Renal cortex interstitium (tissue), 11 donors: ENCODE data around the gene HMGN3. TPM values are rescaled to one million over a fixed set of nuclear protein-coding genes. Genes with fewer than 3 reads are reported as not detected.

Experiments
- DNase-seq, 11 donors: peaks; one replicate each; pipeline ENCODE4 v3.0.0-alpha.2; 2013; ENCODE audit warnings: low read depth in 9 of 11, low spot score in 4 of 11; ENCODE audit errors: extremely low read depth in 1 of 11
- polyA plus RNA-seq, 3 donors: library from polyadenylated mRNA; unstranded; fragments of 120-200 nt; gene quantifications; one replicate each; pipeline ENCODE4 v1.2.1, GENCODE V29; 2013; ENCODE audit not compliant: insufficient read length in 3 of 3

HMGN3 gene
- polyA plus RNA-seq, 3 donors, result 273 to 383 (median 319) TPM

DNA sequence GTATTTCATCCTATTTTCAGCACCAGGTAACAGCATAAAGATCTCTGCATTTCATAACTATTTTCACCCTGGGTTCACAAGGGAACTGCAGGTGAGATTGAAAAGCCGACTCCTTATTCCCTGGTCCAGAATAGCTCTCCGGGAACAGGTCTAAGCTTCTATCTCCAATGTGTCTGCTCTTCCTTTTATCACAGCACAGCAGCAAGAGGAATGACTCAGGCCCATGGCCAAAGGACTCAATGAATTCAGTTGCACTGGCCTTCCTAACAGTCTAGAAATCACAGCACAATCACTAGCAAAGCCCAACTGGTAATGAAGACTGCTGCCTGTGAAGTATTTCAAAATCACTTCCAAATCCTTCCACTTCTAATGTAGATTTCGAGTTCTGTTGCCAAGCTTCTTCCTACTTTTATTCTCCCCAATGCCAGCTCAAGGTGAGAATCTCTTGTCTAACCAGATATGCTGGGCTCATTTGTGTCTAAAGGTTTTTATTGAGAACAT lies 30.7 kb downstream of the HMGN3 start:
- no peak for DNase-seq

DNA sequence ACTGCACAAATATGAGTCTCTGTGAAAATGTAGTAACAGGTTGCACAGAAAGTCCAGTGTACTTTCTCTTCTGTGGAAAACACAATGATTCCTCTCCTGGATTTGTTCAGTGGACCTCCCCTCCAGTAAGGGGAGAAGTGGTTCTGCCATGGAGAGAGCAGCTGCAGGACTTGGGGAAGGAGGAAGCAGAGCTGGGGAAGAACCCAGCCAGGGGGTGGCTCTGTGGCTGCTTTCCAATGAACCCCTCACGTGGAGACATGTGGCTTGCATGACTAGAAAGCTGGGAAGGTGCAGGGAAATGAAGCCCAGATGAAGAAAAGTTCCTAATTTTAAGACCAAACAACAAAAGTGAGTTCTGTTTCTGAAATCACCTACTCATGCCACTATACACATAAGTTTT lies 31.9 kb downstream of the HMGN3 start:
- DNase-seq, result no peak

DNA sequence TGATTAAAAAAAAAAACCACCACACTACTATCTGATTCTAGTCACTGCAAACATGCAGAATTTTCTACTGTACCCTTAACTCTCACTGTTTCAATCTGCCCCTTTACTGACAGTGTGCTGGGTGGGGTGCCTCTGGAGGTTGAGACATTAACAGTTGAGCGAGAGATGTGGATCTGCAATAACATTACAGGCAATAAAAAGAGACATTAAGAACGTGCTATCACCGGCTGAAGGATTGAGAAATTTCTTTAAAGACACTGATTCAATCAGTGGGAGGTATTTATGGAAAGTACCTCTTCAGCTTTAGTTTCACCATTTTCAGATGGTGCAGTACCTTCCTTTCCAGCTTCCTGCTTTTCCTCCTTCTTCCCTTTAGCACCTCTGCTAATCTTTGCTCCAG lies 32.5 kb downstream of the HMGN3 start:
- no peak for DNase-seq

DNA sequence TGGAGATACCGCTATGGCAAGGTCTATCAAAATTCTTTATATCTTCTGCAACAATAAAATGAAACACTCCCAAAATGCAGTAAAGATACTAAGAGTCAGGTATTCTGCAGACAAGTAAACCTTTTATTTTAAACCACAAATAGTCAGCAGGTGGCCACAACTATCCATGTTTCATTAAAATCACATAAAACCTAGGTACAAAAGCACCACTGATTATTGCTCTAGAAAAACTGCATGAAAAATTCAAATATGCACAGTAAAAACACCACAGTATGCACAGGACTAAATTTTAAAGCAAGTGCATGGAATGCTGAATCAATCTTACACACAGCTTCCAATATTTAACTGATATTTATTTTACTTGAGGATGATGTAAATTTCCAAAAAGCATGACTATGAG lies 33.3 kb downstream of the HMGN3 start:
- no peak for DNase-seq

DNA sequence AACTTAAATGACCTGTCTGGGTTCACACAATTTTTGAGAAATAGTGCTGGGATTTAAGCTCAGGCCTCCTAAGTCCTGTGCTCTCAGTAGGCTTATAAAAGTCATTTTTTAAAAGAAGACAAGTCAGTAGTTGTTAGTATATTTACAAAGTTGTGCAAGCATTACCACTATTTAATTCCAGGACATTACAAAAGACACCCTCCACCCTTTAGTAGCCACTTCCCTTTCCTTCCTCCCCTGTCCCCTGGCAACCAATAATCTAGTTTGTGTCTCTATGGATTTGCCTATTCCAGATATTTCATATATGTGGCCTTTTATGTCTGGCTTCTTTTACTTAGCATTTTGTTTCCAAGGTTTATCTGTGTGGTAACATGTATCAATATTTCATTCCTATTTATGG lies 37.6 kb downstream of the HMGN3 start:
- no peak for DNase-seq

DNA sequence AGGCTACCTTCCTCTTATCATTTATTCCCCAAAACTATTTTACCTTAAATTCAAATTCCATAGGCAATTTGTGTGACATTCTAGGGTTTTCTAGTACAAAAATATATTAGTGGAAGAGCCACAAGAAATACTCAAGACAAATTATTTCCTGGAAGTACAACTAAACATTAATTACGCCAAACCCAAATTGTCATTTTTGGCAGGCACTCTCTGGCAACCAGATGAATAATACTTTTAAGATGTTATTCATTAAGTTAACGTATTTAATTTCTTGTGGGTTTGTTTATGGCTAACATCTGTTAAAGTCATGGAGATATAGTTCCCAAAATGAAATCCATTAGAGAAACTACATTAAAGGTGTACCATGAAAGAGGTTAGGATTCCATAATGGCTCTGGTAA lies 40.5 kb downstream of the HMGN3 start:
- DNase-seq, result no peak

DNA sequence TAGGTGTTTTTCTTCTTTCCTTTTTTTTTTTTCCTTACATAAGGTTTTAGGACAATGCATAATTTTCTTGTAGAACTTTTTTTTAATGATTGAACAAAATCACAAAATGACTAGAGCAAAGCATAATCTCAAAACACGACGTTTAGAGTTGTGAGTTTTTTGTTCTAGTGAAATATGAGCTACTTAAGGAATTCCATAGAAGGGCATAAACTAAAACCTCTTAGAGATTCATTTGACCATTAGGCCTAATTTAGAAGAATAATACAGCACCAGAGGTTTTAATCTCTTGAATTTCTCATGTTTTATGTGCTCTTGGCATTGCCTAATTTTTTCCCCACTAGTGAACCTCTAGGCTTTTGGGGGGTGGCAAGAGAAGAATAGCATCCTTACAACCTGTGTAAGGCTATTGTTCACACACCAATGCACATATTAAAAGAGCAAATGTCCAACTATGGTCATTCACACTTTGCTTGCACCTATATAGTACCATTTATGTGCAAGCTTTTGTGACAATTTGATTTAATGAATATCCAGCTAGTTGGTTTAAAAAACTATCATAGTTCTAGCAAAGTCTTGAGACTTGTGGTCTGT lies 44.6 kb downstream of the HMGN3 start:
- no peak for DNase-seq

DNA sequence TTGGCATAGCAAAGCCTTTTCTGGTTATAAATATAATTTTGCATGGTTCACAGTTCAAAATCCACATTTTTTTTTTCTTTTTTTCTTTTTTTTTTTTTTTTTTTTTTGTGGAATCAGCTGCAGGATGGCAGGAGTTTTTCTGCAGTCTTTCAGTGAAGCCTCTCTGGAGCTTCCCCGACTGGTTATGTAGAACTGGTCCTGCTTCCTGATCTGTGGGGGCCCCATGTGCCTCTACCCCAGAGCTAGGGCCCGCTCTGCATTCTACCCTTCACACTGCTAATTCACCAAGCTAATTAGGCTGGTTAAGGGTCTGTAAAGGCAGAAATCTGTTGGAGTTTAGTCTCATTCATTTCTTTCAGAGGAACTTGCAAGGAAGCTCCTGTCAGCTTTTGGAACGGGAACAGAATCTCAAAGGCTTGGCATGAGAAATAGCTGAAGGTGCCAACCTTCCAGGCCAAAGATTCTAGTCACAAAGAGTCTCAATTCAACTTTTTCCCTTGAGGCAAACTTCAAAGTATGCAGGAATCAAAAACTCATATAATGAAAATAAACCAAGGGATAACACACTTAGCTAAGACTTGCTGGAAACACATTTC lies 45.5 kb downstream of the HMGN3 start:
- no peak for DNase-seq

DNA sequence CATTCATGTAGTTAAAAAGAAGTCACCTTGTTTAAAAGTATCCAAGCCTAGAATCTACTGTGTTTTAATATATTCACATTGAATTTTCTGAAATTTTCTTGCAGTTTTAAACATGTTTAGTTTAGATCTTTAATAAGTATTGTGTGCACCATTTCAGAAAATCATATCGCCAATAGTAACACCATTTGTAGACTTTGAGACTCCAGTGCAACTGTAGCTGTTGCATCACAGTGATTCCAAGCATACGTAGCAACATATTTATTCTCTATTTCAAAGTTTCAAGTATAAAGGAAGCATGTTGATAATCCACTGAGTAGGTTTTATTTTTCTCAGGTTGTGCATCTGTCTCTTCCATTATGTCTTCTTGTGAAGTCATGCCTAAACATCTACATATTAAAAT lies 46.4 kb downstream of the HMGN3 start:
- DNase-seq, result no peak

DNA sequence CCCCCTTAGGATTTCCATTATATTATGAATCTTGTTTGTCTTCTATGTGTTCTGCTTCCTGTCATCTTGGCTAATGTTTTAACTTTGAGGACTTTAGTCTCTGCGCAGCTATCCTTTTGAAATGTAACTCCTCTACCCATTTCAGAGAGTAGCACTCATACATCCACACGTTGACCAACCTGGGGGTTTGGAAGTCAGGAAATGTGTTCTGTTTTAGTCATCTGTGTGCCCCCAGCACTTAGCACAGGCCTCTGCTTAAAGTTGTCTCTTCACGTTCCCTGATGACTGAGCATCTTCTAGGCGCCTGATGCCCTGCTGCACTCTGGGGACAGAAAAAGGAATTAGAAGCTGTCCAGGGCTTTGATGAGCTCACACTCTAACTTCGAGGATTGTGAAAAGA lies 47.9 kb downstream of the HMGN3 start:
- no peak for DNase-seq

DNA sequence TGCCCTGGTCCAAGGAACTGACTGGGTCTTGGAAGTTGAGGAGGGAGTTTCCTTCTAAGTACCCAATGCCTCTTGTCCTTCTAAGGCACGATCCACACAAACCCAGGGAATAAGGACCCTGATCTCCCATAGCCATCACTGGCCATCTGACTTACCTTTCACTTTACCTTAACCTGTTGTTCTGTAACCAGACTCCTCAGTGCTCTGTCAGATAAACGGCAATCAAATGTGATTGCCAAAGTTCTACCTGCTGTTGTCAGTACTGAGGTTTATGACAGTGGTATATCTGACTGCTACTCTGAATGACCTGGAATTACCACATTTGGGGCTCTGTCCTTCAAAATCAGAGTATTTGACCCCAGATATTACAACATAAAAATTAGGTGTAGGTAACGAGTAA lies 49.8 kb downstream of the HMGN3 start:
- no peak for DNase-seq

DNA sequence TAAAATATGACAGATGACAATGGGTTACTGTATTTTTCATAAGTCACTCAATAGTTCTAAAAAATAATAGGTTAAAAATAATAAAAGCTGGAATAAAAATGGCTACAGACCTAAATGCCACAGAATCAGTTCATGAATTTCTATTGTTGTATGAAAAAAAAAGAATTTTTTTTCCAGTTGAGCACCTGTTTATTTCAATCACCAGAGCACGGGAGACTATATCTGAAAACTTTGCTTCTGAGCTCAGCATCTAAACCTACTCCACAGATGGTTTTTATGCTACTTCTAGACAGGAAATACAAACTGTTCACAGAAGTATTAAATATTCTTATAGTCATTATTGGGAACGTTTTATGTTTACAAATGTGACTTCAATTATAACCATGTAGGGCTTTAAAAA lies 50.4 kb downstream of the HMGN3 start:
- no peak for DNase-seq

DNA sequence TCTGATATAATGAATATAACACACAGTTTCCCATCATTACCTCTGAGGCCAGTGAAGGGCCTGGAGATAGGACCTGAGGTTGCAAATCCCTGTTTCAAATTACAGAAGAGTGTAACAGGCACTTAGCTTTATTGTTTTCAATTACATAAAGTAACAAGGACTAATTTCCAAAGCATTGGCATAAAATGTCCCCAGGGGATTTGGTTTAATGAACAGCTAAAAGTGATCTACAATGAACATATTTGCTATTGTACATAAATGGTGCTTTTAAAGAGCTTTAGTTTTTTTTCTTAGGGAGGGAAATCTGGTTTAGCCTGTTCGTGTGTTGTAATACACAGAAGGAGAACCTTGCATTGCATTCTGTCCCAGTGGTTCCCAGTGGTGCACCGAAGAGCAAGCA lies 54.4 kb downstream of the HMGN3 start:
- peak in 7 of 11 donors; percentile 17 to 44 (median 26) for DNase-seq

DNA sequence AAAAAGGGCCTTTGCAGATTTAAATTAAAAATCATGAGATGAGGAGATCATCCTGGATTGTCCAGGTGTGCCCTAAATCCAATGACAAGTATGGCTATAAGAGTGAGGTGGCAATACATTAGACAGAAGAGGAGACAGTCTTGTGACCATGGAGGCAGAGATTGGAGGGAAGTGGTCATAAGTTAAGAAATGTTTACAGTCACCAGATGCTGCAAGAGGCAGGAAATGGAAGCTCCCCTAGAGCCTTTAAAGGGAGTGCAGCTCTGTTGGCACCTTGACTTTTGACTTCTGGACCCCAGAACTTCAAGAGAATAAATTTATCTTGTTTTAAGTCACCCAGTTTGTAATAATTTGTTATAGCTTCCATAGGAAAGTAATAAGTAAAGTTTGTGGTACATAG lies 61.1 kb downstream of the HMGN3 start:
- no peak for DNase-seq

DNA sequence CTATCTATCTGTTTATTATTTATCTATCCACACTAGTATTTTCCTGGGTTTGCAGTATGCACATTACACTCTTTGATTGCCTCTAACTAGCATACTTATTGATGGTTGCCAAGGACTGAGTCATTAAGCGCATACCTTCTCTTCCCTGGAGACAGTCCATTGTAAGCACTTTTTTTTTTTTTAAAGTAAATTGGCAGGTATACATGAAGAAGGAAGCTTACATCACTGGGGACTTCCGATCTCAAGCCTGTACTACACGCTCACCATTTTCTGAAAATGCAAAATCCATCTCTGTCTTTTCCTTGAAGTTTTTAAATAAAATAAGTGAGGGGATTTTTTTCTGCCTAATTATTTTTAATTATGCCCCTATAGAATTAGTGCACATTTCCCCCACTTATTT lies 63.5 kb downstream of the HMGN3 start:
- DNase-seq, result no peak

DNA sequence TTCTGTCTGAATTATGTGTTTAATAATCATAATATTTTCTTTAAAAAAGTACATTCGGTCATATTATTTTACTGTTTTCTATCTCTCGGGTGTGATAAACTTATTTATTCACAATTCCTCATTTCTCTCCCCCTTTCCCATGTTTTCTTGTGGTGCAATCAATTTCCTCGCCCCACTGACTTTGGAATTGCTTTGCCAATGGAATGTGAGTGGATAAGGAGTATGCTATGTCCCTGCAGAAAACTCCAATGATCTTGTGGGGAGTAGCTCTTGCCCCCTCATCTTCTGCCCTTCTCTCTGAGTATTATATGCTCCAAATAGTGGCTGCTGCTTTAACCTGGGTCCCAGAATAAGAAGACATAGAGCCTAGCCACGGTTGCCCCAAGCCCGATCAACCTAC lies 64.1 kb downstream of the HMGN3 start:
- DNase-seq, result no peak

DNA sequence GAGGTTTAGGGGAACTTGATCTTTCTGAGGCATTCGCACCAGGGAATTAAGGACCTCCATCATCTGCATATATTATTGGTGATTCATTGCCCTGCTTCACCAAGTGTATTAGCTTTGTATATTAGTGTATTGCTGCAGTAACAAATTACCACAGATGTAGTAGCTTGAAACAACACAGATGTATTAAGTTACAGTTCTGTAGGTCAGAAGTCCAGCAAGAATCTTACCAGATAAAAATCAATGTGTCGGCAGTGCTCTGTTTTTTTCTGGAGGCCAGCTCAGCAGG lies 65.8 kb downstream of the HMGN3 start:
- no peak for DNase-seq

DNA sequence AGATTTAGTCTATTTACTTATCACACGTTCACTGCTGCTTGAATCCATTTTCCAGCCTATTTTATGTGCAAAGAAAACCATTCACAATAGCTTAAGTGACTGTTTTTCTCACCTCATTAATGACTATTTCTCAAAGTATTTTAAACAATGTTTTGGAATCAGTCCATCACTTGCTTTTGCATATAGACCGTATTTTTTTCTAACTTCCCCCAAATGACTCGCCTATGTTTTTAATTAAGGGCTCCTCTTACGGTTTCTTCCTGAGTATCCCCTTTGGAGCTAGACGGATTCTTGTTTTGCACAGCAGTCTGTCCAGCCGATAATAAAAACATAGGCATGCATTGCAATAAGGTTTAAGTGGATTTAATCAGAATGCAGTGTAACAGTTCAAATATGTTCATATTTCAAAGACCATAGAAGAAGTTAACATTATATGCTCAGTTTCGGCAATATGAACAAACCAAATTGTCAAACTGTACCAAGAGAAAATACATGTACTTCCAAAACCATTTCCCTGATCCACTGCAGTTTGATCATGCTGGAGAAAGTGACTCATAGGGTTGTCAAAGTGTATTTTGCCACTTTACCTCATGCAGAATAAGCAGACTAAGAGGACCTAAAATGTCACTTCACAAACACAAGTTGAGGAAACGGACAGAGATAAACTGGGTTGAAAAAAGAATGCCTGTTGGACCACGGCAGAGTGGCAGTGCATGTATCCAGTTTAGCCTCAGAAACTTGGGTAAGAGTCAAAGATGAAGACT lies 66.4 kb downstream of the HMGN3 start:
- no peak for DNase-seq

DNA sequence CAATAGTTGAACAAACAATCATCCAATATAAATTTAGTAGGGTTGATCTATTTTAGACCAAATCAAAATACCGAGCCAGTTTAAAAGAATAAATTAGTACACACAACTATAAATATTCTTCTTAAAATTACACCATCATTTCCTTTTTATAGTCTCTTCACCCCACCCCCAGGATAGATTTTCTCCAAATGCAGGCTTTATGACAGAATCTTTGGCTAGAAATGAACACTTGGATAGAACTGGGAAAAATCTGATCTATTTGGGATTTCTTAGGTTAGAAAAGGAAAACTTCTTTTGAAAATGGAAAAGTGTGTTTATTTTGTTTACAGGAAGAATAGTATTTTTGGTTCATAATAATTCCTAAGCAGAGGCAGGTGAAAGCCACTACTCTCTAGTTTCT lies 74.6 kb downstream of the HMGN3 start:
- DNase-seq, result no peak

DNA sequence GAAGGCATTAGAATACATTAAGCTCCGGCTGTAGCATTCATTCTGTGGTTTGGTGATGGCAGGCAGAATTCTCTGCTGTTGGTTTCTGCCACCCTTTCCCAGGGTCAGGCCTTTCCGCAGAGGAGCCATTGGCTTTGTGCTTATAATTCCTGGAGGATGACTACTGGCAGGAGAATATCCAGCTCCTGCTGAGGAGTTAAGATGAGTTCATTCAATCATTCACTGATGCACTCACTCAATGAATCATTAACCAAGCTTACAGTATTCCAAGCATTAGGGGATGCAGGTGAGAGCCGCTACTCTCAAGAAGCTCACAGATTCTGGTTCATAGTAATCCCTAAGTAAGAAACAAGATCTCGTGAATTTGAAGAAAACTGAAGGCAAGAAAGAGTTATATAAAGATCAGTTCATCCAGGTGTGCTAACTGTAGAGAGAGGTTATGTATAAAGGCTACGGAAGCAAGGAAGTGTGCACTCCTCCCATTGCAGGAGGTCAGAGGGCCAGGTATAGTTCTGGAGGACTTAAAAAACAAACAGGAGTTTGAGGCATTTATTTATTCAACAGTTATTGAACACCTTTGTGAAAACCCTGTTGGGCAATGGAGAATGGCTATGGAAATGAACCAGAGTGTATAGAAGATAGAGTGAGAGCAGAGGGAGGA lies 75.5 kb downstream of the HMGN3 start:
- DNase-seq, result peak in 5 of 11 donors; percentile 6 to 41 (median 10)
